ENCODE measurements around the gene CSNK2A3. TPM values are rescaled to one million over a fixed set of nuclear protein-coding genes. Genes with fewer than 3 reads are reported as not detected.
"Not testable (repeated sequence)": the region's sequence is repeated elsewhere in the genome, so short reads cannot be mapped to it uniquely, and the experiment has no call there.

The CSNK2A3 gene
- total and polyA plus RNA-seq, 10 donors = 0.10 to 3.9 (median 1.4) TPM

GRCh38 chr11:11366793-11367192 is 13.7 kb upstream of the CSNK2A3 start:
- intact Hi-C loops (cut with DNase I; ENCODE audit: low total_unique reads) = no loop called here
- Histone ChIP-seq H3K27me3 (replicated peaks in 1 of 7) (no peaks in the 10 kb centered on the region), H3K9me3 (peaks cover 0 to 20% (median 13%) of the 10 kb centered on the region in 8 donors), H3K27ac (no peak overlapping the region), H3K4me1 (no peaks in the 10 kb centered on the region), H3K4me3 (no peak overlapping the region), H3K36me3 (no peaks in the 10 kb centered on the region)
- TF ChIP-seq POLR2A (IDR thresholded peaks at IDR 0.05) (no peak), CTCF (IDR thresholded peaks at IDR 0.05 in 8 of 11, conservative IDR thresholded peaks at IDR 0.05 in 3 of 11) (no peak), POLR2AphosphoS5 (IDR thresholded peaks at IDR 0.05) (no peak)
- DNase-seq = no peak
- 89 to 96% (median 92%) methylated on average over 1 of the region's 1 CpG for WGBS, 5 donors

- intact Hi-C loops (cut with DNase I; ENCODE audit: low total_unique reads) = no loop called here
- Histone ChIP-seq H3K4me3 (no peak overlapping the region), H3K27me3 (replicated peaks in 1 of 7) (no peaks in the 10 kb centered on the region), H3K36me3 (no peaks in the 10 kb centered on the region), H3K27ac (no peak overlapping the region), H3K4me1 (no peaks in the 10 kb centered on the region), H3K9me3 (peaks cover 0 to 20% (median 12%) of the 10 kb centered on the region in 8 donors)
- DNase-seq = no peak
- TF ChIP-seq POLR2AphosphoS5 (IDR thresholded peaks at IDR 0.05) (no peak), CTCF (IDR thresholded peaks at IDR 0.05 in 8 of 11, conservative IDR thresholded peaks at IDR 0.05 in 3 of 11) (no peak), POLR2A (IDR thresholded peaks at IDR 0.05) (no peak)
These were observed 10.6 kb upstream of the CSNK2A3 start for GRCh38 chr11:11363674-11364073.

GRCh38 chr11:11359611-11360010 is 6.6 kb upstream of the CSNK2A3 start:
- Histone ChIP-seq H3K4me1 (no peaks in the 10 kb centered on the region), H3K9me3 (no peaks in the 10 kb centered on the region), H3K27ac (no peak overlapping the region), H3K27me3 (replicated peaks in 1 of 7) (no peaks in the 10 kb centered on the region), H3K36me3 (no peaks in the 10 kb centered on the region), H3K4me3 (no peak overlapping the region)
- TF ChIP-seq POLR2A (IDR thresholded peaks at IDR 0.05) (no peak), CTCF (IDR thresholded peaks at IDR 0.05 in 8 of 11, conservative IDR thresholded peaks at IDR 0.05 in 3 of 11) (no peak), POLR2AphosphoS5 (IDR thresholded peaks at IDR 0.05) (no peak)
- DNase-seq = no peak
- intact Hi-C loops (cut with DNase I; ENCODE audit: low total_unique reads) = no loop called here
- 85 to 93% (median 90%) methylated on average over 3 of the region's 3 CpGs for WGBS, 5 donors

GRCh38 chr11:11356842-11357241 is 3.8 kb upstream of the CSNK2A3 start:
- Histone ChIP-seq H3K9me3 (no peaks in the 10 kb centered on the region), H3K27ac (no peak overlapping the region), H3K36me3 (no peaks in the 10 kb centered on the region), H3K4me3 (no peak overlapping the region), H3K27me3 (replicated peaks in 1 of 7) (no peaks in the 10 kb centered on the region), H3K4me1 (no peaks in the 10 kb centered on the region)
- no peak for TF ChIP-seq CTCF (IDR thresholded peaks at IDR 0.05 in 8 of 11, conservative IDR thresholded peaks at IDR 0.05 in 3 of 11)
- no peak for TF ChIP-seq POLR2A (IDR thresholded peaks at IDR 0.05)
- no peak for TF ChIP-seq POLR2AphosphoS5 (IDR thresholded peaks at IDR 0.05)
- intact Hi-C loops (cut with DNase I; ENCODE audit: low total_unique reads) = no loop called here
- 82 to 95% (median 85%) methylated on average over 9 of the region's 9 CpGs for WGBS, 5 donors
- no peak for DNase-seq

GRCh38 chr11:11351851-11352250 is 1.2 kb downstream of the CSNK2A3 start:
- H3K36me3 ChIP-seq; H3K9me3 ChIP-seq; intact Hi-C loops (cut with DNase I; ENCODE audit: low total_unique reads); H3K27me3 ChIP-seq (replicated peaks in 1 of 7); H3K4me3 ChIP-seq; DNase-seq; H3K27ac ChIP-seq: not testable (repeated sequence)
- peaks cover 0 to 21% (median 6%) of the 10 kb centered on the region in 6 donors for H3K4me1 ChIP-seq
- 77 to 83% (median 81%) methylated on average over 8 to 10 of the region's 10 CpGs for WGBS, 5 donors

Data from spleen (tissue), 11 donors.